ENCODE data around the gene KCNAB1.

Gene KCNAB1

DNA sequence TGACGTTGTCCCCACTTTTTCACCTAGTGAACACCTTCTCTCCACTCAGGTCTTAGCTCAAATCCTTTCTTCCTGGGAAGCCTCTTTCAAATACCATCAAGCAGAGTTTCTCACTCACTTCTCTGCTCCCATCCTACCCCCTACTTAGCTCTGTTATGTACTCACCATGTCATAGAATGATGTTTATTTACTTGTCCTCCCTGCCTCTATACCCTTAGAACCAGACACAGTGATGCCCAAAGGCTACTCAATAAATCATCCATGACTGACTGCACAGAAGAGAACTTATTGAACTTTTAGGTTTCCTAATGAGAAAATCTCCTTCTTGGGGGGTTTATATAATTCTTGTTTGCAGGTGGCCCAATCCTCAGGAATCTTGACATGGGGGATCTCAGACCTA, 280.4 kb downstream of the KCNAB1 start:
- DNase-seq (ENCODE audit: low read depth, low spot score) = no peak

DNA sequence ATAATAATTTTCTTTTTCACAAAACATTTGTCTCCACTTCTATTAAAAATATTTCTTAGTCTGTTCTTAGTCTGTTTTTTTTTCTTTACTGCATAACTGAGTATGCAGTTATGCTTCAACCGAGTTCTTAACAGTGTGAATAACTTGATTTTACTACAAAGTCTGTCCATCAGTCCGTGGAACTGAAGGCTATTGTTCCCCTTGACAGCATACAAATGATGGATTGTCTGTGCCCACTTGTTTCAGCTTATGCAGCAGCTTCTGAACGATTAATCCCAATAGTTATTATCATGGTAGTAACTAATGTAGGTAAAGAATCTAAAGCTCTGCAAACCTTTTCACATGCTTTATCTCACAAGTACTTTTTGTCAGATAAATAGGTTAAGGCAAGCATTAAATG, 283.8 kb downstream of the KCNAB1 start:
- DNase-seq (ENCODE audit: low read depth, low spot score) = no peak

DNA sequence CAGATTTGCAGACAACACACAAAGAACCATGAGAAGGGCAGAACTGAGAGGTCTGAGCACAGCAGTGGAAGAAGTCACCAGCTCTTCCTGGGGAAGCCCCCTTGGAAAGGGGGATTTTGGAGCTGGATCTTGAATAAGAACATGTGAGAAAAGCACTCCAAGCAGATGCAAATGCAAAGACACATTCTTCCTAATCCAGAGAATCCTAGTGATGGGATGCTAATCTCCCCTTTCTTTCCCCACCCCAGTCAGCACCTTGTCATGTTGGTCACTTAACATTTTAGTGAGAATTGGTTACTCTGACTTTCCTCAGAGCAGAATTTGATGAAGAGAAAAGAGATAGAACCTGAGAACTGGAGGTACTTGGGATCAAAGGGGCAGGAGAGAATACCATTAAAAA, 286.0 kb downstream of the KCNAB1 start:
- no peak for DNase-seq (ENCODE audit: low read depth, low spot score)

DNA sequence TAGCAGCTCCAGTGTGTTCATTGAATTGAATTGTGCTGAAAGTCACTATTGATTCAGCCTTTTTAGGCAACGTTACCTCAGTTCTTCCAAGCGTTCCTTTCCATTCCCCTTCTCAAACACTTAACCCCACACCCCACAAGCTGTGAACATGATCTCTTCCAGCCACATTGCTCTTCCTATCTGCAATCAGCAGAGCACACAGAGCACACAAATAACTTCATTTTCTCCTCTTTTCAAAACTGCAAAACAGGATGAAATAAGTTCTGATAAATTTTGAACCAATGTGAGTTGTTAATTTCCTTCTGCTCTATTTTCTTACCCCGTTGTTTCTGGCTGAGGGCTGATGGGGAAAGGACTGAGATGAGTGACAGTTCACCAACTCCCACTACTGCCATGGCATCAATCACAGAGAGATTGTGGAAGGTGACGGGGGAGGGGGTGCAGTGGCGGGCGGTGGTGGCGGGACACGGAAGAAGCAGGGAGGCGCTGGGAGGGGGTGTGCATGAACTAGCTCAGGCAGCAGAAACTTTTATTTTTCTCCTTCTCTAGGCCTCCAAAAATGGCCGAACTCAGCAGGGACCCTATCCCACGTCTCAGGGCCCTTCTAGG, 287.3 kb downstream of the KCNAB1 start:
- DNase-seq (ENCODE audit: low read depth, low spot score) = no peak

DNA sequence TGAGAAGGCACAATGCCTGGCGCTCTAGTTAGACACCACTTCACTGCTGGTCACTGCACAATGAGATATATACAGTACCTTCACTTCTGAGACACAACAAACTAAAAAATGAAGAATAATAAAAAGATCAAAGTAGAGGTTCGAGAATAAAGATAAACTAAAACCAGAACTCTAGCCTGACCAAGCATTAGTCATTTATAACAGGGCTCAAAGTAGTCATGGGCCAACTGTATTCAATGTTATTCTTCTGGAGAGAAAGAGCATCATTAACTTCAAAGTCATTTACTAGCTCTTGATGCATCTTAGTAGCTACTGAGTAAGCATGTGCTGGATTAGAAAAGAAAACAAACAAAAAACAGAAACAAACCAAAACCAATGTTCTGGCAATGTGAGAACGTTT, 289.3 kb downstream of the KCNAB1 start:
- no peak for DNase-seq (ENCODE audit: low read depth, low spot score)

DNA sequence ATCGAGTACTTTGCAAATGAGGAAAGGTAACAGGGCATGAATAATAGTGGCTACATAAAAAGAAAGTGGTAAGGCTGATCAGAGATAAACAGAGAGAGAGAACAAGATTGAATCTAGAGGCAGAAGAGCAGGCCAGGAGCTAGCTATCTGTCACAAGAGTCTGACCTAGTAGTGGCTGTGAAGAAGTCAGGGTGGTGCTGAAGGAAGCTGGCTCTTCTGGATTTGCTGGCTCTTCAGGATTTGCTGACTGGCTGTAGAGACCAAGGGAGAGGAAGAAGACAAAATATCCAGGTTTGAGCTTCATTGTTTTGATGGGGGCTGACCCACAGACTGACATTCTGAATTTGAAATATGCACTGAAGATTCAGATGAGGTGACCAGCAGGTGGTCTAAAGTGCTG, 292.2 kb downstream of the KCNAB1 start:
- no peak for DNase-seq (ENCODE audit: low read depth, low spot score)

DNA sequence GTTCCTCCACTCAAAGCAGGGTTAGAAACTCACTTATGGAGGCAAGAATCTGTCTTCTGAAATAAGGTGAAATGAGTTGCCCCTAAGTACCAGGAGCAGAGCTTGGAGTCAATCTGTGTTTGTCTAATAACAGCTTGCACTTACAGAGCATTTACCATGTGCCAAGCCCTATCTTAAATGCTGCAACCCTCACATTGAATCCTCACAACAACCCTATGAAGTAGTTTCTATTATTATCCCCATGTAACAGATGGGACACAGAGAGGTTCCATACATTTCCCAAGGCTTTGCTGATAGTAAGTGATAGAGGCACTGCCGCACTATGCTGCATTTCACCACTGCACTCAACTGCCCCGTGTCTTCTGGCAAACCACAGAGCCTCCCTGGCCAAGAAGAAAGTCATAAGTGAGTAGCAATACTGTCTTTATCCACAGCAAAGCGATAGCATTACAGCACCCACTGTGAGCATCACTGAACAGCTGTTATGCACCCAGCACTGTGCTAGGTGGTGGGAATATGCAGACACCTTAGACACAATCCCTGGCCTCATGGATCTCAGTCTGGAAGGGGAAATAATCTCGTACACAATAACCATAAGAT, 293.0 kb downstream of the KCNAB1 start:
- no peak for DNase-seq (ENCODE audit: low read depth, low spot score)

DNA sequence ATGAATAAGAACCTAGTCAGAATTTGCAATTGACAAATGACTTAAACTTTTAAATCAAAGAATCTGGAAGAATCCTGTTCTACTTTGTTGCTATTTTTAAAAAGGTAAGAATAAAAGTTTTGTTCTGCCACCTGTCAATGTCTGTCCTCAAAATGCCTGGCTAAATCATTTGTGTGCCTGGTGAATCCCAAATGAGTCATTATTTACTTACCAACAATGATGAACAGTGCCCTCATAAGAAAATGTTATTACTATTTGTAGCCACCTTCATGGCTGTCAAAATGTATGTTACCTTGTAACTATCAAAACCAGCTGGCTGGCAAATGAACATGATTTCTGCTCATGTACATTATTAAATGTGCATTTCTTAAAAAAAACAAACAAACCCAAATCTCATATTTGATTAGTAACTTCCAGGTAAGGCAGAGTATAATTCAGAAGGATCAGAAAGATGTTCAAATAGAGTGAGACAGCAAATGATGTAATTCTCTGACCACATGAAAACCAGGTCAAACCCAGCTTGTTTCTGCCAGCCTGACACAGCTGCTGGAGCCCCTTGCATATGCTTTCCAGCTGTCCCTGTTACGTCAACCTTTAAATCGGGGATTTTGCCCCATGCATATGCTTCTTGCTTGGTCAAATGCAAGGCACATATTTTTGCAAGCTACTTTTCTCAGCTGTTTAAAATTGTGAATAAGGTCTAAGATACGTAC, 296.6 kb downstream of the KCNAB1 start:
- DNase-seq (ENCODE audit: low read depth, low spot score) = no peak

DNA sequence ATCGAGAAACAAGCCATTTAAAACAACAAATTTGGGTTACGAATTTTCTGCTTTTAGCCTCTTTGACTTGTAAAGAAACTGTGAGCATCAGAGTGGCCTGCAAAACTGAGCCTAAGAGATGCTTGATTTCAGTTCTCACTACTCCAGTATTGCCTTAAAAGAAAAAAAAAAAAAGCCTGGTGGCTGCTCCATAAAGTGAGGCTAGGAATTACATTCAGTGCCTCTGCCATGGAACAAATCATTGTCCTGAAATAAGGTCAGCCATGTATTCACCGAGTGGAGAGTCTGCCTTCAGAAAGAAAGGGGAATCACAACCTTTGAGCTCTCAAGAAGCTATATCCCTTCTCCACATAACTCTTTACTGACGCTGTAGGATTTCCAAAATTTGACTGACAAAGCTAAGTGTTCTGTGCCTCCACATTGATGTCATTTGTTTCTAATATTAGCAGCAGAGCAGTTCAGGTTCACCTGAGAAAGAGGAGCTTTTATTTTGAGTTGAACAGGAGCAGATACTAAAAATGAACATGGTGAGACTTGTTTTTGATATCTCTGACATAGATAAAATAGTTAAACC, 297.3 kb downstream of the KCNAB1 start:
- DNase-seq (ENCODE audit: low read depth, low spot score) = no peak

DNA sequence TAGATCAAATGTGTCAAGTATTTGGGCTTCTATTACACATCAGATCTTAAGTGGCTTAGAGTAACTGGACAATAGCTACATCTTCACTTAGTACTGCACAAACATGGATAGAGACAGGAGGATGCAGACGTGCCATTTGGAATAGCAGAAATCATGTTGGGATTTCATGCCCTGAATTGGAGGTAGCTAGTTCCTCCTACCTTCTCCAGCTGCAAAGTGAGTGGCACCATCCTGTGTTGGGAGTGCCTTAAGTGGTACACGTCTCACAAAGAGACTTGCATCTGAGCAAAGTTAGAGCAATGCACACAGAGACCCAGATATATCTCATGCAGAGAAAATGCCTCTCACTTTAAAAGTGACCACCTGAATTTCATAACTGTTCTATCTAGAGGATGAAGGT, 298.1 kb downstream of the KCNAB1 start:
- no peak for DNase-seq (ENCODE audit: low read depth, low spot score)

DNA sequence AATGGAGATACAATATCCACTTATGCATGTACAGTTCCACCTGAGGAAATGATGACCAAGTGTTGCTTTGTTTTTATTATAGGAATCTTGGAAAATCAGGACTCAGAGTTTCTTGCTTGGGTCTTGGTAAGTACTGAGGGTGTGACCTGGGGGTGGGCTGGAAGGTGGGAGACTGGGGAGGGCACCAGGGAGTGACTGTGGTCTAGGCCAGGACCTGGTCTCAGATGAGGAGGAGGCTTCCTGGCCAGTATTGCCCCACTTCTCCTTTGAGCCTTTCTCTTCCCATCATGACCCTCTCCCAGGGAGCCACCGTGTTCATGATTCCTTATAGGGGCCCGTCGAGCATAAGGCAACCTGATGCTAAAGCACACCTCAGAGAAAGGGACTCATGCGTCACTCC, 301.2 kb downstream of the KCNAB1 start:
- DNase-seq (ENCODE audit: low read depth, low spot score) = no peak

DNA sequence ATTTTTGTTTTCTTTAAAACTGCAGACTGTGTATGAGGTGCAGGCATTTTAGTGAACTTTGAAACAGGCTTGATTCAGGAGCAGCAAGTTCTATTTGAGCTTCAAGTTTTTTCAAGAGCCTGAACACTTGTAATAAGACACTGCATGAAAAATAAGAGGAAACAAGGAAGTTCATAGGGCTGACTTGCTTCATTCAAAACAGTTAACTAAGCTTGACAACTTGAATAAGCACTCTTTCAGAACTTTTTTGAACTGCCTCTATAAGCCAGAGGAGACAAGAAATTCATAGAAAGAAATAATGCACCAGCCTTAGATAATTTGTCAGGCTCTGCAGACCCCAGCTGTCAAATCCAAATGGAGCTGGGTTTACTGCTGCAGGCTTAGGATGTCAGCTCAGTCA, 304.4 kb downstream of the KCNAB1 start:
- DNase-seq (ENCODE audit: low read depth, low spot score) = no peak

DNA sequence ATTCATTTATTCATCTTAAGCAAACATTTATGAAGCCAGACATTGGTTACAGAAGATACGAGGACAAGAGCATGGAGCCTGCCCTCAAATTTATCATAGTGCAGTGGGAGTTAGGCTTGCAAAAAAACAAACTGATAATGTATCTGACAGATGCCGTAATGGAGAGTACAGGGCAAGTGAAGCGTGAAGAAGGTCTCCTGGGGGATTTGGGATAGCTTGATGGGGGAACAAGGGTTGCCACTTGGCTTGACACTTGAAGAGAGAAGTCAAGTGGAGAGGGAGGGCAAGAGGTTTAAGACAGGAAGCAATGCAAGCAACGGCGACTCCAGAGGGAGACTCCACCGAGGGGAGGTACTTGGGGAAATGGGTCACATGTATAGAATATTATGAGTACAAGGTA, 305.3 kb downstream of the KCNAB1 start:
- DNase-seq (ENCODE audit: low read depth, low spot score) = no peak

DNA sequence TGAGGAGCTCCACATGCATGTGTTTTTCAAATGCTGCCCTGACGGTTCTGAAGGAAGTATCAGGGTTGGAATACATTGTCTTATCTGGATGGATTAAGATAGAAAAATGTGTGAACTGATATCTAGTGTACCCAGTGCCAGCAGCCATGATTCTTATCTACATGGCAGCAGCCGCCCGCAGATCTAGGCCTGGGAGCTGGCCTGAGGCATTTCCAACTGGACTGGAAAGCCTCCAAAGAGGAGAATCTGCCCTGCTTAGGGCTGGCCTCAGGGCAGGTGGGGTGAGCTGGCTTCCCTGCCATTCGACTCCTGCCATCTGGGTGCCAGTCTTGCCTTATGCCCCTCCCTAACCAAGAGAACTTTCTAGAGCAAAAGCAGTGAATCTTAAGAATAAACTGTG, 308.7 kb downstream of the KCNAB1 start:
- DNase-seq (ENCODE audit: low read depth, low spot score) = no peak

DNA sequence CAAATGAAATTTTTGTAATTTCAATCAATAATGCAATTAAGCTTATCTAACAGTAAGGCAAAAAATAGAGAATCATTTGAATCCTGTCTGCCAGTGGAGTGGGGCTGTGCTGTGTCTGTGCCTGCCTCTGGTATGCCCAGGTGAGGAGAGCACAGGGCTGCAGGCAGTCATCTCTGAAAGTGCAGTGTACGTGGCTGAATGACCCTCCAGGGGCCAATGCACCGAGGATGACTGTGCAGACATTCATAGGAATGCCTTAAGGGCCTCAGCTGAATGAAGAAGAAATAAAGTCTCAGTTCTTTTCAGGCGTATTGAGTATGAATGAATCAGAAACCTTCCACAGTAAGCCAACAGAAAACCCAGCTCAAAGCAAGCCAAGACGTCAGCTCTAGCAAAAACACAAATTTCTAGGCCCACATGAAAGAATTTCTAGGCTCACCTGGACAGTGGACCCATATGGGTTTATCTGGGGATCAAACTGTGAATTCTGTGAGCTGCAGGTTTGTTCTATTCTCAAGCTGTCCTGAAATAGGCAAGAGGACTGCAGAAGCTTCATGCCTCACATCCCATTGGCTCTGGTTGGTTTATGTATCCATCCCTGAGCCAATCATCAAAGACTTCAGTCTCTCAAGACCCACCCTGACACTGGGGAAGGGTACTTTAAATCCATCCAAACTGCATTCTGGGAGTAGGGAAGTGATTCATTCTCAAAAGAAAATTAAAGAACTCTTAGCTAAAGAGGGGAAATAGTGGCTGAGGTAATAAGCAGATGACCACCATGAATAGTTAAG, 311.2 kb downstream of the KCNAB1 start:
- no peak for DNase-seq (ENCODE audit: low read depth, low spot score)

DNA sequence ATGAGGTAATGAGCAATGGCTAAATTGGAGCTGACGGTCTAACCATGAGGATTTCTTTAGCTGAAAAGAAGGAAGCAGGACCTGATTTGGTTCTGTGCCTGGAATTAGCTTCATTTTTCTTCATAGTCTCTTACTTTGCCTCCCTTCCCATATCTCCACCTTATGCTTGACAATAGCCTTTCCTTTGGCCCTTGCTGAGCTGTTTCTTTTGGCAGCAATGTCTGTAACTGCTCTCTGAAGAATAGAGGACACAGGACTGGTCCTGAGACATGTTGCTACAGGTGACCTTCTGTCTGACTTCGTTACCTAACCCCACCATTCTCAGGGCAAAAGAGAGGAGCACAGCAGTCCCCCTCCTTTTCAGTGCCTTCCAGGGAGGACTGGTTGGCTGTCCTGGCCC, 312.2 kb downstream of the KCNAB1 start:
- DNase-seq (ENCODE audit: low read depth, low spot score) = no peak

DNA sequence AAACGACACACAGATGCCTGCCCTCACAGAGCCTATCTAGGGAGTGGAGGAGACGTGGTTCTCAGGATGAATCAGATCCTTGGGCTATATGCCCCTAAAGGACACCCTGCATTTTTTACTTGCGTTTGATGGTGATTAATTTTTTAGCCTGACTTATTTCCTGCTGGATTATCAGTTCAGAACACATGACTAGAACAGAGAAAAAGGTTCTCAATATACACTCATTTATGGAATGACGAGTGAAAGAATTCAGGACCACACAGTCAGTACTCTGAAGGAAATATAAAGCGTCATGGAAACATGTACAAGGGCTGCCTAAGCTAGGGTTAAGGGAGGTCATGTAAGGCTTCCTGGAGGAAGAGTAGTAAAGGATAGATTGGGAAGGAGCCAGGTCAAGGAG, 312.8 kb downstream of the KCNAB1 start:
- DNase-seq (ENCODE audit: low read depth, low spot score) = no peak

DNA sequence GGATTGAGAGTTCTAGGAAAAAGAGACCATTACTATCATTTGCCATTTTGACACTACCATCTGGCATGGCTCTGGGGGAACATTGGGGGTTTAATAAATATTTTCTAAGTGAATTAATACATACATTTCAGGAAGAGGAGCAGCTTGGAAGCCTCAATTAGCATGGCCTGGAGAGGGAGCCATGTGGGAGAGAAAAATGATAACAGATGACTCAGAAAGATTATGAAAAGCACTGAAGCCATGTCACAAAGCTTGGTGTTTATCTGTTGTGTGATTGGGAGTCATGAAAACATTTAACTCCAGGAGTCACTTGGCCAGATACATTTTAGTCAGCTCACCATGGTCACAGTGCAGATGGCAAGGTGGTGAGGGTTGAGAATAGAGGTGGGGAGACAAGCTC, 313.5 kb downstream of the KCNAB1 start:
- no peak for DNase-seq (ENCODE audit: low read depth, low spot score)

DNA sequence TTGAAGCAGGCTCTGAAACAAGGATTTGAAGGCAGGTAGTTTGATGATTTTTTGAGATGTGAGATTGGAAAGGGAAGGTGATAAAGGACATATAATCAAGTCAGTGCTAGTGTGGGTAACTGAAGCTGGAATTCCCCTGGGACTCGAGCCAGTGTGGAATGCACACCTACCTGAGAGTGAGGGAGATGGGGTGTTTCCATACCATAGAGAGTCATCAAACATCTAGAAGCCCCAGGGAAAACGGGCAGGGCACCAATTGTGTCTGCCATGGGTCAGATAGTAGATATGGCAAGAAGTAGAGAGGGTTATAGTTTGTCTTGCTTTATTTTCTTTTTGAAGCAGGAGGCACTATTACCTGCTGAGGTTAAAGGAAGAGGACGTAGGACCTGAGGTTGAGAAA, 314.5 kb downstream of the KCNAB1 start:
- no peak for DNase-seq (ENCODE audit: low read depth, low spot score)

DNA sequence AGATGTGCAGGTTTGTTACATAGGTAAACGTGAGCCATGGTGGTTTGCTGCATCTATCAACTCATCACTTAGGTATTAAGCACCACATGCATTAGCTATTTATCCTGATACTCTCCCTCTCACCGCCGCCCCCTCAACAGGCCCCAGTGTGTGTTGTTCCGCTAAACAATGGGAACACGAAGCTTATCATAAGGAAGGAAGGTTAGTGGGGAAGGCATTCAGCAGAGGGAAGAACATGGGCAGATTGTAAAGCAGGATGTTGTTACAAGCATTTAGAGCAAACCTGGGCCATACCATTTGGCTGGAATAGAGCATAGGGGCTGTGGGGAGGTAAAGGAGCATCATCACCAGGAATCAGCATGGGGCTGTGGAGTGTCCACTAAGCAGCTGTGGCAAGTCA, 322.7 kb downstream of the KCNAB1 start:
- DNase-seq (ENCODE audit: low read depth, low spot score) = no peak

DNA sequence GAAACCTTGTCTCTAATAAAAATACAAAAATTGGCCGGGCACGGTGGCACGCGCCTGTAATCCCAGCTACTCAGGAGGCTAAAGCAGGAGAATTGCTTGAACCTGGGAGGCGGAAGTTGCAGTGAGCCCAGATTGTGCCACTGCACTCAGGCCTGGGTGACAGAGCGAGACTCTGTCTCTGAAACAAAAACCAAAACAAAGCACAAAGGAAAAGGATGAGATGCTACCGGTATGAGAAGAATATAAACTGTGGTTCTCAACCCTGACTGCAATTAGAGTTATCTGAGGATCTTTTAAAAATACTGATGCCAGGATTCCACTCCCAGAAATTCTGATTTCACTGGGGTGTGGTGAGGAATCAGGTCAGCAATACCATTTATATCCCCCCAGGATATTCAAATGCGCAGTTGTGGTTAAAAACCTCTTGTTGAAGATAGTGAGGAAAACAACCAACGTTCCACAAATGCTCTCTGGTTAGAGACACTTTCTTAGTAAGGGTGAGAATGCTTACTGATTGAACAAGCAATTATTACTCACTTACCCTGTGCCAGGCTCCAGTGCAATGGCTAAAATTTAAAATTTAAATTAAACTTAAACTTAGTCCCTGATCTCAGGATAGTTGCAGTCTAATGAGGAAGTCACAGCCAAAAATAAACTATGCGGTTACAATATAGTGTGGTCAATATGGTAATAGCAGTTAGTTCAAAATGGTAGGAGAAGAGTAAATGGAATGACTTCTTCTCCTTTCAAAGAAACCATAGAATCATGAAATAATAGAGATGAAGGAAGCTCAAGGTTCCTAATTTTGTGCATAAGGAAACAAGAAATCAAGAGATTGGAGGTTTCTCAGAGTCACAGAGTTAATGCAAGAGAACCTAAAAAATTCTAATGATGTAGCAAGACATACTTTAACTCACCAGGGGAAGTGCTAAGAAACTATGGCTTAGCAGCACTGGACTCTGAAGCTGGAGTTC, 325.0 kb downstream of the KCNAB1 start:
- no peak for DNase-seq (ENCODE audit: low read depth, low spot score)

Data from ELF-1 (cell line).